ENCODE measurements around the gene CCN5.
A peak's percentile ranks its signal among the peaks of the same experiment; 100 is the strongest.

The CCN5 gene

GRCh38 chr20:44738813-44739477 lies 23.8 kb downstream of the CCN5 start:
- Histone ChIP-seq H3K4ac (ENCODE audit: low read depth in 1 of 2, low read length in 2 of 2) (no peak overlapping the region), H3K4me3 (ENCODE audit: insufficient read depth in 1 of 2, low read depth in 1 of 2, low read length in 2 of 2) (no peak overlapping the region)
- 90% methylated on average over 7 of the region's 7 CpGs for WGBS

GRCh38 chr20:44739942-44740341 lies 24.8 kb downstream of the CCN5 start:
- no peaks in the 10 kb centered on the region for H3K36me3 ChIP-seq (ENCODE audit: control insufficient read depth in 1 of 2, insufficient read depth in 2 of 2, low read depth in 1 of 2, low read length in 2 of 2)
- no peak overlapping the region for H2BK5ac ChIP-seq (ENCODE audit: low read depth, low read length, poor library complexity, severe bottlenecking)
- no peak overlapping the region for H2BK120ac ChIP-seq (ENCODE audit: low read depth, low read length)
- no peak overlapping the region for H4K91ac ChIP-seq (ENCODE audit: low read length)
- peaks cover 2% of the 10 kb centered on the region for H3K4me1 ChIP-seq (ENCODE audit: control insufficient read depth, insufficient read depth, low read depth, low read length)
- no peak overlapping the region for H3K4me2 ChIP-seq (ENCODE audit: low read length, poor library complexity, severe bottlenecking)
- no peaks in the 10 kb centered on the region for H3K79me1 ChIP-seq (replicated peaks; ENCODE audit: low read length, poor library complexity, severe bottlenecking)
- H3K18ac ChIP-seq (ENCODE audit: low read depth in 1 of 2, low read length in 2 of 2), result no peak overlapping the region
- no peak overlapping the region for H3K4ac ChIP-seq (ENCODE audit: low read depth in 1 of 2, low read length in 2 of 2)
- peaks cover 0 to 48% of the 10 kb centered on the region in 2 experiments for H3K27me3 ChIP-seq (ENCODE audit: control insufficient read depth in 1 of 2, insufficient read depth in 1 of 2, low read length in 2 of 2)
- 85% methylated on average over 2 of the region's 2 CpGs for WGBS
- no peak overlapping the region for H3K4me3 ChIP-seq (ENCODE audit: insufficient read depth in 1 of 2, low read depth in 1 of 2, low read length in 2 of 2)
- no peak overlapping the region for H4K8ac ChIP-seq (ENCODE audit: low read length)
- no peak for DNase-seq
- H2AFZ ChIP-seq (ENCODE audit: low read depth, low read length), result no peak overlapping the region
- H3K23ac ChIP-seq (ENCODE audit: low read length in 2 of 2), result no peak overlapping the region
- H3K14ac ChIP-seq (ENCODE audit: low read length in 2 of 2), result no peak overlapping the region
- H3K9ac ChIP-seq (ENCODE audit: low read length), result no peak overlapping the region
- H2BK15ac ChIP-seq (ENCODE audit: low read depth, poor library complexity, severe bottlenecking), result no peak overlapping the region
- H2AK5ac ChIP-seq (ENCODE audit: low read length, severe bottlenecking), result no peak overlapping the region
- no peak overlapping the region for H3K27ac ChIP-seq (ENCODE audit: low read length, poor library complexity, severe bottlenecking)
- no peaks in the 10 kb centered on the region for H3K9me3 ChIP-seq (ENCODE audit: control insufficient read depth, low read length)
- H2BK12ac ChIP-seq (ENCODE audit: low read length in 2 of 2), result no peak overlapping the region

More at GRCh38 chr20:44738813-44739477, 23.8 kb downstream of the CCN5 start:
- peak; percentile 65 for DNase-seq
- Histone ChIP-seq H3K4me1 (ENCODE audit: control insufficient read depth, insufficient read depth, low read depth, low read length) (peaks cover 5% of the 10 kb centered on the region), H2BK12ac (ENCODE audit: low read length in 2 of 2) (no peak overlapping the region), H4K91ac (ENCODE audit: low read length) (no peak overlapping the region), H3K23ac (ENCODE audit: low read length in 2 of 2) (no peak overlapping the region), H3K9me3 (ENCODE audit: control insufficient read depth, low read length) (no peaks in the 10 kb centered on the region), H3K18ac (ENCODE audit: low read depth in 1 of 2, low read length in 2 of 2) (no peak overlapping the region), H3K79me1 (replicated peaks; ENCODE audit: low read length, poor library complexity, severe bottlenecking) (no peaks in the 10 kb centered on the region), H2AK5ac (ENCODE audit: low read length, severe bottlenecking) (no peak overlapping the region), H3K14ac (ENCODE audit: low read length in 2 of 2) (no peak overlapping the region), H2BK15ac (ENCODE audit: low read depth, poor library complexity, severe bottlenecking) (no peak overlapping the region), H2BK5ac (ENCODE audit: low read depth, low read length, poor library complexity, severe bottlenecking) (no peak overlapping the region), H3K27ac (ENCODE audit: low read length, poor library complexity, severe bottlenecking) (no peak overlapping the region), H2AFZ (ENCODE audit: low read depth, low read length) (no peak overlapping the region), H2BK120ac (ENCODE audit: low read depth, low read length) (no peak overlapping the region), H4K8ac (ENCODE audit: low read length) (no peak overlapping the region), H3K36me3 (ENCODE audit: control insufficient read depth in 1 of 2, insufficient read depth in 2 of 2, low read depth in 1 of 2, low read length in 2 of 2) (no peaks in the 10 kb centered on the region), H3K4me2 (ENCODE audit: low read length, poor library complexity, severe bottlenecking) (no peak overlapping the region), H3K27me3 (ENCODE audit: control insufficient read depth in 1 of 2, insufficient read depth in 1 of 2, low read length in 2 of 2) (peaks cover 0 to 38% of the 10 kb centered on the region in 2 experiments), H3K9ac (ENCODE audit: low read length) (no peak overlapping the region)

- no peaks in the 10 kb centered on the region for H3K79me1 ChIP-seq (replicated peaks; ENCODE audit: low read length, poor library complexity, severe bottlenecking)
- H4K8ac ChIP-seq (ENCODE audit: low read length), result no peak overlapping the region
- no peak overlapping the region for H3K23ac ChIP-seq (ENCODE audit: low read length in 2 of 2)
- H3K14ac ChIP-seq (ENCODE audit: low read length in 2 of 2), result no peak overlapping the region
- H2BK5ac ChIP-seq (ENCODE audit: low read depth, low read length, poor library complexity, severe bottlenecking), result no peak overlapping the region
- H4K91ac ChIP-seq (ENCODE audit: low read length), result no peak overlapping the region
- no peak overlapping the region for H3K27ac ChIP-seq (ENCODE audit: low read length, poor library complexity, severe bottlenecking)
- H2BK15ac ChIP-seq (ENCODE audit: low read depth, poor library complexity, severe bottlenecking), result no peak overlapping the region
- no peak overlapping the region for H2AFZ ChIP-seq (ENCODE audit: low read depth, low read length)
- H3K9ac ChIP-seq (ENCODE audit: low read length), result no peak overlapping the region
- H3K36me3 ChIP-seq (ENCODE audit: control insufficient read depth in 1 of 2, insufficient read depth in 2 of 2, low read depth in 1 of 2, low read length in 2 of 2), result no peaks in the 10 kb centered on the region
- H2AK5ac ChIP-seq (ENCODE audit: low read length, severe bottlenecking), result no peak overlapping the region
- H3K9me3 ChIP-seq (ENCODE audit: control insufficient read depth, low read length), result no peaks in the 10 kb centered on the region
- H3K18ac ChIP-seq (ENCODE audit: low read depth in 1 of 2, low read length in 2 of 2), result no peak overlapping the region
- no peak overlapping the region for H3K4ac ChIP-seq (ENCODE audit: low read depth in 1 of 2, low read length in 2 of 2)
- H2BK120ac ChIP-seq (ENCODE audit: low read depth, low read length), result no peak overlapping the region
- no peak overlapping the region for H2BK12ac ChIP-seq (ENCODE audit: low read length in 2 of 2)
- H3K4me2 ChIP-seq (ENCODE audit: low read length, poor library complexity, severe bottlenecking), result no peak overlapping the region
- H3K27me3 ChIP-seq (ENCODE audit: control insufficient read depth in 1 of 2, insufficient read depth in 1 of 2, low read length in 2 of 2), result peaks cover 0 to 67% of the 10 kb centered on the region in 2 experiments
- DNase-seq, result no peak
- peaks cover 16% of the 10 kb centered on the region for H3K4me1 ChIP-seq (ENCODE audit: control insufficient read depth, insufficient read depth, low read depth, low read length)
- 81% methylated on average over 13 of the region's 14 CpGs for WGBS
- H3K4me3 ChIP-seq (ENCODE audit: insufficient read depth in 1 of 2, low read depth in 1 of 2, low read length in 2 of 2), result no peak overlapping the region
Observed at GRCh38 chr20:44742304-44743079, 27.3 kb downstream of the CCN5 start.

- no peak overlapping the region for H3K27ac ChIP-seq (ENCODE audit: low read length, poor library complexity, severe bottlenecking)
- H2AFZ ChIP-seq (ENCODE audit: low read depth, low read length), result no peak overlapping the region
- H3K4ac ChIP-seq (ENCODE audit: low read depth in 1 of 2, low read length in 2 of 2), result no peak overlapping the region
- 80% methylated on average over 7 of the region's 7 CpGs for WGBS
- no peak for DNase-seq
- H3K23ac ChIP-seq (ENCODE audit: low read length in 2 of 2), result no peak overlapping the region
- H4K8ac ChIP-seq (ENCODE audit: low read length), result no peak overlapping the region
- H3K9me3 ChIP-seq (ENCODE audit: control insufficient read depth, low read length), result no peaks in the 10 kb centered on the region
- no peak overlapping the region for H3K14ac ChIP-seq (ENCODE audit: low read length in 2 of 2)
- no peak overlapping the region for H2BK5ac ChIP-seq (ENCODE audit: low read depth, low read length, poor library complexity, severe bottlenecking)
- H2BK15ac ChIP-seq (ENCODE audit: low read depth, poor library complexity, severe bottlenecking), result no peak overlapping the region
- no peak overlapping the region for H2BK12ac ChIP-seq (ENCODE audit: low read length in 2 of 2)
- H3K79me1 ChIP-seq (replicated peaks; ENCODE audit: low read length, poor library complexity, severe bottlenecking), result no peaks in the 10 kb centered on the region
- H2AK5ac ChIP-seq (ENCODE audit: low read length, severe bottlenecking), result no peak overlapping the region
- H3K27me3 ChIP-seq (ENCODE audit: control insufficient read depth in 1 of 2, insufficient read depth in 1 of 2, low read length in 2 of 2), result peaks cover 0 to 67% of the 10 kb centered on the region in 2 experiments
- H3K4me1 ChIP-seq (ENCODE audit: control insufficient read depth, insufficient read depth, low read depth, low read length), result peaks cover 16% of the 10 kb centered on the region
- H3K4me3 ChIP-seq (ENCODE audit: insufficient read depth in 1 of 2, low read depth in 1 of 2, low read length in 2 of 2), result no peak overlapping the region
- H3K18ac ChIP-seq (ENCODE audit: low read depth in 1 of 2, low read length in 2 of 2), result no peak overlapping the region
- H3K9ac ChIP-seq (ENCODE audit: low read length), result no peak overlapping the region
- H2BK120ac ChIP-seq (ENCODE audit: low read depth, low read length), result no peak overlapping the region
- H4K91ac ChIP-seq (ENCODE audit: low read length), result no peak overlapping the region
- H3K4me2 ChIP-seq (ENCODE audit: low read length, poor library complexity, severe bottlenecking), result no peak overlapping the region
- H3K36me3 ChIP-seq (ENCODE audit: control insufficient read depth in 1 of 2, insufficient read depth in 2 of 2, low read depth in 1 of 2, low read length in 2 of 2), result no peaks in the 10 kb centered on the region
Observed at GRCh38 chr20:44743080-44743701, 28.0 kb downstream of the CCN5 start.

All from mesenchymal stem cell (in vitro differentiated cells and primary cell).